Raji (cell line): ENCODE results near the gene TRMT2B.

Experiments
- POLR2A ChIP-seq: IDR thresholded peaks from 2 replicates; pipeline ENCODE4 v1.6.1; 2011; ENCODE audit warnings: low read depth, low read length, control low read depth; ENCODE audit not compliant: insufficient read depth

TRMT2B gene

GRCh38 chrX:101051549-101052302 lies at the start of gene TRMT2B:
Gene TRMT2B (minus strand): TSS chrX:101052111. CDS start chrX:101042289, 9,822 bp downstream.
- TF ChIP-seq POLR2A = peak; percentile 64; the same call in 1 of the 2 replicates

GRCh38 chrX:101097546-101098453 lies 45.9 kb upstream of the TRMT2B start, which contains the start of gene CENPI:
Gene CENPI (plus strand): TSS chrX:101098204. CDS start chrX:101101071, 2,867 bp downstream.
- TF ChIP-seq POLR2A = peak; percentile 74

- no peak for TF ChIP-seq POLR2A
Measured at GRCh38 chrX:101091817-101092216, 39.9 kb upstream of the TRMT2B start.

- no peak for TF ChIP-seq POLR2A
Measured at GRCh38 chrX:101081231-101081630, 29.3 kb upstream of the TRMT2B start.

- no peak for TF ChIP-seq POLR2A
Measured at GRCh38 chrX:101080326-101081124, 28.6 kb upstream of the TRMT2B start.

GRCh38 chrX:101079736-101080270 lies 27.9 kb upstream of the TRMT2B start:
- TF ChIP-seq POLR2A = no peak

GRCh38 chrX:101078716-101079598 lies 27.0 kb upstream of the TRMT2B start, which contains the start of gene TMEM35A:
Gene TMEM35A (plus strand): TSS chrX:101078879. CDS start chrX:101079003, 124 bp downstream.
- TF ChIP-seq POLR2A = no peak

- no peak for TF ChIP-seq POLR2A
Measured at GRCh38 chrX:101071582-101071981, 19.7 kb upstream of the TRMT2B start.

- TF ChIP-seq POLR2A = no peak
Measured at GRCh38 chrX:101062176-101062575, 10.3 kb upstream of the TRMT2B start.

- no peak for TF ChIP-seq POLR2A
Measured at GRCh38 chrX:101057093-101057714, 5.3 kb upstream of the TRMT2B start.

GRCh38 chrX:101051153-101051548 lies 760 bp downstream of the TRMT2B start:
- no peak for TF ChIP-seq POLR2A

- TF ChIP-seq POLR2A = no peak
Measured at GRCh38 chrX:101040197-101040596, 11.7 kb downstream of the TRMT2B start.

GRCh38 chrX:101037231-101037630 lies 14.7 kb downstream of the TRMT2B start:
- TF ChIP-seq POLR2A = no peak

- TF ChIP-seq POLR2A = no peak
Measured at GRCh38 chrX:101029665-101030064, 22.2 kb downstream of the TRMT2B start.

GRCh38 chrX:101028562-101028961 lies 23.3 kb downstream of the TRMT2B start:
- no peak for TF ChIP-seq POLR2A
